ENCODE measurements around the gene PIAS3.
"Not testable (repeated sequence)": the region's sequence is repeated elsewhere in the genome, so short reads cannot be mapped to it uniquely, and the experiment has no call there.

PIAS3 gene

GRCh38 chr1:145823565-145824498 is 35.0 kb downstream of the PIAS3 start, which contains the start of the genes POLR3C and RNF115:
Gene POLR3C, plus strand, starts transcription at chr1:145824200. Its CDS starts 1,577 bp downstream, at chr1:145825777.
Gene RNF115, minus strand, starts transcription at chr1:145824095. Its CDS starts 222 bp downstream, at chr1:145823873.
- DNase-seq (ENCODE audit: low read depth) = peak; percentile 77

DNA sequence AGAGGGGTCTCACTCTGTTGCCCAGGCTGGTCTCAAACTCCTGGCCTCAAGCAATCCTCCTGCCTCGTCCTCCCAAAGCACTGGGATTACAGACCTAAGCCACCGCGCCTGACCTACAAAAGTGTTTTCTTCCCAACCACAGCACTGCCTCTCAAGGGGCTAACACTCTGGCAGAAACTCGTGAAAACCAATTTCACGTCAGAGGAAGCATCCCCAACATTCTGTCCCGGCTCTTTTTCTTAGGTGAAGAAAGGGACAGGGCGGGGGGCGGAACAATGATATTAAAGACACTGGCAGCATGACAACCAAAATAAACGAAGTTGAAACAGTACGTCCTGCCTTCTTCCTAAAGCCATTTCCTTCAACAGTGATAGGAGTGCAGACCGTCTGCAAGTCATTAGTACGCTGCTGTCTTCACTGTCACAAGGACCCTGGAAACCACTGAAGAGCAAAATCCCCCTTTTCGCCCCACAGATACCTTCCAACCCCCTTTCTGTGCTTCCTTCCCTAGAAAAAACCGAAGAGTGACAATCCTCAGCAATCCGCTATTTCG is 36.0 kb downstream of the PIAS3 start:
- not testable (repeated sequence) for DNase-seq (ENCODE audit: low read depth)

DNA sequence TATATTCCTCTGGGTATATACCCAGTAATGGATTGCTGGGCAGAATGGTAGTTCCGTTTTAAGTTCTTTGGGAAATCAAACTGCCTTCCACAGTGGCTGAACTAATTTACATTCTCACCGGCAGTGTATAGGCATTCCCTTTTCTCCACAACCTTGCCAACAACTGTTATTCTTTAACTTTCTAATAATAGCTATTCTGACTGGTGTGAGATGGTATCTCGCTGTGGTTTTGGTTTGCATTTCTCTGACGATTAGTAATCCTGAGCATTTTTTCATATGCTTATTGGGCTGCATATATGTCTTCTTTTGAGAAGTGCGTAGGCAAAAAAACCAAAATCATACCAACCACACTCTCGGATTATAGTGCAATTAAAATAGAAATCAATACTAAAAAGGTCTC is 40.8 kb downstream of the PIAS3 start:
- DNase-seq (ENCODE audit: low read depth) = not testable (repeated sequence)

GRCh38 chr1:145812977-145813810 is 45.7 kb downstream of the PIAS3 start:
- not testable (repeated sequence) for DNase-seq (ENCODE audit: low read depth)

DNA sequence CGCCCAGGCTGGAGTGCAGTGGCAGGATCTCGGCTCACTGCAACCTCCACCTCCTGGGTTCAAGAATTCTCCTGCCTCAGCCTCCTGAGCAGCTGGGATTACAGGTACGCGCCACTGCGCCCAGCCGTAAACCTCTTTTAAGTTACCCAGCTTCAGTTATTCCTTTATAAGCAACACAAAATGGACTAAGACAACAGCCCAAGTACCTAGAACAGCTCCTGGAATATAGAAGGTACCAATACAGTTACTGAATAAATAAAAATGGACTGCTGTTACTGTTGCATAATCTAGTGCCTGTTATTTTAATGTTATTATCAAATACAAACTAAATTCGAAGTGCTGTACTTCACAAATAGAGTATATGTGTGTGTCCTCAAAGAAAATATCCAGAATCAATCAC is 52.0 kb downstream of the PIAS3 start:
- no peak for DNase-seq (ENCODE audit: low read depth)

GRCh38 chr1:145806408-145806807 is 52.5 kb downstream of the PIAS3 start:
- DNase-seq (ENCODE audit: low read depth) = no peak

DNA sequence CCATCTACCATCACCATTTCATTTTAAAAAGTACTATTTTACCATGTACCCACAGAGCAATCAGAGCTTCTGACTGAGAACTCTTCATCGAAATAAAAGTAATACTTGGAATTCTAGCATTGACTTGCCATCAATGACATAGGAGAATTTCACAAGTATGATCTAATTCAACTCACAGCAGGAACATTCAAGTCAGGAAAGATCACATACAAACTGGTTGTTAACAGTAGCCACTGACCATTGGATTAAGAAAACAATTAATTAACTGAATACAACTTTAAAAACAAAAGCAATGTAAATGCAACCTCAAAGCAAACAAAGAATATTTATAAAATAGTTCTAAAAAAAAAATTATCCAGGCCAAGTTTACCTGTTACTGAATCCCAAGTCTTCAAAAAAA is 53.8 kb downstream of the PIAS3 start:
- DNase-seq (ENCODE audit: low read depth) = no peak

DNA sequence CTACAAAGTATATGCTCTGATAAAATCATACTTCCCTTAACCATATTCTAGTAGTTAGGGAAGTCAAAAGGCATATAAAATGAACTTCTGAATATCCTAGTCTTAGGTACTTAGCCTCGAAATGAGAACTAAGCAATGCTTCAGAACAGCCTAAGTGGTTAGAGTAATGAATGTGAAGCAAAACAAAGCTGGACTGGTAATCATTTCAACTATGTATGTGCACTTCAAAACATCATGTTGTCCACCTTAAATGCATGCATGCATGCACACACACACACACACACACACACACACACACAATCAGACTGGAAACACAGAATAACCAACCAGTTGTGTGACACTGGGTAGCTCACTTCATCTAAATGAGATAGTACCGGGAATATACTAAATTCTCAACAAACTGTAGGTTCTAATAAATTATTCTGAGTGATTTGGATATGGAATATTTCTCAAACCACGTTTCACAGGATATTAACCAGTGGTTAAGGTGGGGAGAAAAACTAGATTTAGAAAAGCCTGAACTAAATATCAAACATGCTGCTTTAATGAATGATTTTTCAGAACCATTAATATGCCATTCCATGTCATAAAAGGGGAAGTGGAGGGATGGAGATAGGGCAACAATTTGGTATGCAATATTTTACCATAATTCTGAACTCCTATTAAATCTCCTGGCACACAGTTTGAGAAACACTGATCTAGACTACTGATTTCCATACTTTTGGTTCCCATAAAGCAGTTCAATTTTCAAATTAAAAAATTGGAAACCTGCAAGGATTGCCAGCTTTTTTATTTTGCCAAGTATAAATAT is 54.4 kb downstream of the PIAS3 start:
- DNase-seq (ENCODE audit: low read depth) = no peak

GRCh38 chr1:145799806-145800205 is 59.1 kb downstream of the PIAS3 start:
- DNase-seq (ENCODE audit: low read depth) = no peak
